HUES64 (cell line): ENCODE measurements around the gene NAA15. TPM values are rescaled to one million over a fixed set of nuclear protein-coding genes. Genes with fewer than 3 reads are reported as not detected.
"Not testable (repeated sequence)": the region's sequence is repeated elsewhere in the genome, so short reads cannot be mapped to it uniquely, and the experiment has no call there.

ENCODE experiments used
- H3K27ac ChIP-seq: 2 replicates; pipeline ENCODE4 v1.7.0; 2013; ENCODE audit warnings: low read depth, low read length, inconsistent platforms
- H3K27me3 ChIP-seq: 2 replicates; pipeline ENCODE4 v1.6.1; 2013; ENCODE audit warnings: mild to moderate bottlenecking, low read length; ENCODE audit not compliant: insufficient read depth
- H3K36me3 ChIP-seq: 2 replicates; pipeline ENCODE4 v1.6.1; 2013; ENCODE audit warnings: mild to moderate bottlenecking, low read length; ENCODE audit not compliant: insufficient read depth
- H3K4me1 ChIP-seq: 2 replicates; pipeline ENCODE4 v1.6.1; 2013; ENCODE audit warnings: mild to moderate bottlenecking, low read length, moderate library complexity; ENCODE audit not compliant: insufficient read depth
- H3K4me3 ChIP-seq: 2 replicates; pipeline ENCODE4 v1.5.1; 2013; ENCODE audit warnings: mild to moderate bottlenecking, low read length, moderate library complexity
- H3K9ac ChIP-seq: 2 replicates; pipeline ENCODE4 v1.6.1; 2013; ENCODE audit warnings: mild to moderate bottlenecking, low read depth, low read length
- H3K9me3 ChIP-seq: 2 replicates; pipeline ENCODE4 v1.6.1; 2013; ENCODE audit warnings: low read depth, low read length; ENCODE audit not compliant: insufficient read depth
- WGBS: fragments of 150-250, 120-280 bp; methylation state at CpG from one replicate; pipeline ENCODE4 v1.1.7; 2013; ENCODE audit warnings: missing lambda C conversion rate; 5-methylcytosine and 5-hydroxymethylcytosine counted together
- polyA plus RNA-seq, 2 experiments: library from polyadenylated mRNA; stranded (reverse); fragments of 50-300 nt; gene quantifications; one replicate each; pipeline ENCODE4 v1.2.3, GENCODE V29; 2013

NAA15 gene
- 80.9 TPM for polyA plus RNA-seq (2013, experiment 1 of 2)
- 76.1 TPM for polyA plus RNA-seq (2013, experiment 2 of 2)

DNA sequence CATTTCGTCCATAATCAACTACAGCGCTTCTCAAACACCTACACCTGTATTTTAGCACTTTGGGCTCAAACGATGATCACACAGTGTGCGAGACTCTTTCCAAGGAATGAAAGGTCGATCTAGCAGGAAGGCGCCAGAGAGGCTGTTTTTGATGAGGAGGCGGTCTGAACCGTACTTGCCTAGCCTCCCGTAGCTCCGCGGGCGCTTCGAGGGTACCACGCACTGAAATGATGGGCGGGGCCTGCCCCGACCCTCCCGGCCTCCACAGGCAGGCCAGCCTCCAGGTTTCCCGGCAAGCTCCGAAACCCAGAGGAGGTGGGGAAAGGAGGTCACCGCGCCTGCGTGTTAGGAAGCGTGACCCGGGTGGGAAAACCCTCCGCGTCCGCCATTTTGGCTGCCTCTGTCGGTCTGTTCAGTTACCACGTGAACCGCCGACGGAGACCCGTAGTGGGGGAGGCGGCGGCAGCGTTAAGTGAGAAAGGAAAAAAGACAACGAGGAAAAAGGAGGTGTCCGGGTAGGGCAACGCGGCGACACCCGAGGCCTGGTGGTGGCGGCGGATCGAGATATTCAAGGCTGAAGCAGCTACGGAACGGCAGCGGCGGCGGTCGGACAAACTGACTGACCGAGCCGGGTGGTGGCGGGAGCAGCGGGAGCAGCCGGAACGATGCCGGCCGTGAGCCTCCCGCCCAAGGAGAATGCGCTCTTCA is at the start of gene NAA15:
Gene NAA15 (plus strand): TSS at position 393 of the 708 bp plus-strand sequence. CDS start 273 bp downstream, at position 666.
- H3K27me3 ChIP-seq, result no peaks in the 10 kb centered on the region

DNA sequence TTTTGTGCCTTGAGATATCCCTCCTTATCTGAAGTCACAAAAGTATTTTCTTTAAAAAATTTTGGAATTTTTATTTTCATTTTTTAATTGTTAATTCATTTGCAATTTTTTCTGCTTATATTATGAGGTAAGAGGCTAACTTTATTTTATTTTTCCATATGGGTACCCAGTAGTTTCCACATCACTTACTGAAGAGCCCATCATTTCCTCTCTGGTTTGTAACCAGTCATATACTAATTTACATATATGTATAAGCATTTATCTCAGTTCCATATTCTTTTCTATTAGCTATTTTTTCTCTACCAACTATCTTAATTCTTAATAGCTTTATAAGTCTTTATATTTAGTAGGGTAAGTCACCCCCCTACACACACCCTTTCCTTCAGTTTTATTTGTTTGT is 48.3 kb upstream of the NAA15 start:
- no peaks in the 10 kb centered on the region for H3K4me1 ChIP-seq
- no peaks in the 10 kb centered on the region for H3K27me3 ChIP-seq
- H3K36me3 ChIP-seq, result no peaks in the 10 kb centered on the region
- no peak overlapping the region for H3K27ac ChIP-seq
- H3K9ac ChIP-seq, result no peak overlapping the region
- H3K9me3 ChIP-seq, result no peaks in the 10 kb centered on the region
- no peak overlapping the region for H3K4me3 ChIP-seq

More for the DNA sequence above, at the start of gene NAA15:
- H3K36me3 ChIP-seq, result peaks cover 25% of the 10 kb centered on the region
- H3K9me3 ChIP-seq, result peaks cover 10% of the 10 kb centered on the region; the same call in 1 of the 2 replicates
- H3K4me3 ChIP-seq, result peak within 1 kb of the TSS; percentile 100
- H3K9ac ChIP-seq, result peak within 1 kb of the TSS; percentile 94
- WGBS, result under 1% methylated on average over 61 of the region's 61 CpGs
- peak within 1 kb of the TSS; percentile 96 for H3K27ac ChIP-seq
- H3K4me1 ChIP-seq, result peaks cover 10% of the 10 kb centered on the region

DNA sequence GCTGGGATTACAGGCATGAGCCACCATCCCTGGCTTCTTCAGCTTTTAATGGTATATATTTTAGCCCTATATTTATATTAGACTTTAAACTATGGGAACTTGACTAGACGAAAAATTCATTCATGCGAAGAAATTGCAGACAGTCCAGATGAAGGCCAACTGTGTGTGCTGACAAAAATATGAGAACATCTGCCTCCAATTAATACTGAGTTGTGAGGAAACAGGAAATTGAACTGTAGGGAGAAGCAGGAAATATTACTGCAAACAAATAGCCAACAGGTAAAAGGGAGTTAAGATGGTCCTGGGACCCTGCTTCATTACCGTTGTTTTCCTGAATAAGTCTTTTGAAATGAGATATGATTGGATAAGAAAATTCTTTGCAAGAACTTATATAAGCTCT is 47.6 kb upstream of the NAA15 start:
- Histone ChIP-seq H3K27me3 (no peaks in the 10 kb centered on the region), H3K9ac (no peak overlapping the region), H3K4me1 (no peaks in the 10 kb centered on the region), H3K4me3 (no peak overlapping the region), H3K9me3 (no peaks in the 10 kb centered on the region), H3K36me3 (no peaks in the 10 kb centered on the region), H3K27ac (no peak overlapping the region)
- WGBS, result 86% methylated on average over 3 of the region's 3 CpGs

DNA sequence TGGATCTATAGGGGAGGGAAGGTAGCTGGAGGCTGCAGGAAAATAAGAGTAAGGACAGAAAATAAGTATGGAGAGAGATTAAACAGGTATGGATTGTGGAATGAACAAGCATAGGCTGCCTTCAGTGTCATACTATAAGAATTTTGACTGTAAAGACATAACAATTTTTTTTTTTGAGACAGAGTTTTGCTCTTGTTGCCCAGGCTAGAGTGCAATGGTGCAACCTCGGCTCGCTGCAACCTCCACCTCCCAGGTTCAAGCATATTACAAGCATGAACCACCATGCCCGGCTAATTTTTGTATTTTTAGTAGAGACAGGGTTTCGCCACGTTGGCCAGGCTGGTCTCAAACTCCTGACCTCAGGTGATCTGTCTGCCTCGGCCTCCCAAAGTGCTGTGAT is 45.7 kb upstream of the NAA15 start:
- not testable (repeated sequence) for H3K27me3 ChIP-seq, H3K4me3 ChIP-seq, H3K9me3 ChIP-seq, H3K4me1 ChIP-seq, H3K9ac ChIP-seq, H3K27ac ChIP-seq, H3K36me3 ChIP-seq
- 96% methylated on average over 6 of the region's 6 CpGs for WGBS

DNA sequence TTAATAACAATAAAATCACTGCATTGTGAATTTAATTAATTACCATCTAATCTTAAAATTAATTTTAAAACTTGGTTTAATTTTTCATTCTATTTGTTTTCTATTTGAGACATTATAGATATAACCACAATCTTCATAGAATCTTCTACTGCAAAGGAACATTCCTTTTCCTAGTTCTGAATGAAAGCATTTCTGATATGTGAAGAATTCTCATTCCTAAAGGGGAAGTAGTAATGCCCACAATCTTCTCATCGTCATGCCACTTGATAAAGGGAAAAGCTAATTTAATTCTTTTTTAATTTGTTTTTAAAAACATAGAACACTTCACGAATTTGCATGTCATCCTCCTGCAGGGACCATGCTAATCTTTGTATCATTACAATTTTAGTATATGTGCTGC is 45.0 kb upstream of the NAA15 start:
- no peak overlapping the region for H3K27ac ChIP-seq
- H3K9me3 ChIP-seq, result no peaks in the 10 kb centered on the region
- no peaks in the 10 kb centered on the region for H3K27me3 ChIP-seq
- 80% methylated on average over 1 of the region's 2 CpGs for WGBS
- no peaks in the 10 kb centered on the region for H3K36me3 ChIP-seq
- H3K4me3 ChIP-seq, result no peak overlapping the region
- no peaks in the 10 kb centered on the region for H3K4me1 ChIP-seq
- no peak overlapping the region for H3K9ac ChIP-seq

DNA sequence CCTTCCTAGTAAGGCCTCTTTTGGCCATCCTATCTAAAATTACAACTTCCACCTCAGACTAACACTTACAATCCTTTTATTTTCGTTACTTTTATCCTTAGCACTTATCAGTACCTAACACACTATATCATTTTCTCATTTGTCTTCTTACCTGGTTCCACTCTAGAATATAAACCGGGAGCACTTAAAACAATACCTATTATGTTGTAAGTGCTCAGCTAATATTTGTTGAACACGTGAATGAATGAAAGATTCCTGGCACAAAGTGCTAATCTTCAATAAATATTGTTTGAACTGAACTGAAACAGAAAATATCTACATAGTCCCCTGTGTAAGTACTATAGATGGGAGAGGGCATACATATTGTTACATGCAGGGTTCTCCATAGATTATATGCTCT is 35.7 kb upstream of the NAA15 start:
- WGBS, result 0% methylated on average over 1 of the region's 3 CpGs
- H3K36me3 ChIP-seq, result no peaks in the 10 kb centered on the region
- no peak overlapping the region for H3K4me3 ChIP-seq
- no peaks in the 10 kb centered on the region for H3K27me3 ChIP-seq
- H3K27ac ChIP-seq, result no peak overlapping the region
- H3K4me1 ChIP-seq, result peaks cover 20% of the 10 kb centered on the region
- no peak overlapping the region for H3K9ac ChIP-seq
- no peaks in the 10 kb centered on the region for H3K9me3 ChIP-seq

DNA sequence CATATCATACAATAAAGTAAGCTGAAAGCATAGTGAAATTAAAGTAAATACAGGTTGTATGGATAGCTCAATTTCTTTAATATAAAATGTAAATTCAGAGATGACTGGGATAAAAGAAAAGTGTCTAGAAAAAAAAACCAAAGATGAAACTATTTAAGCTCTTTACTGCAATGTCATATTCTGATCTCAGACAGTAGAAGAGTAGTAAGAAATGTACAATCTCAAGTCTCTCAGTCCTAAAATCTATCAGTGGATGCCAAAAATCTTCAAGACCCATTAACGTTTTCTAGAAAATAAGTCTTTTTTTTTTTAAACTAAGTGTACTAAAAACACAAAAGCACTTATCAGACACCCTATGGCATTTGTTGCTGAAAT is 35.1 kb upstream of the NAA15 start:
- no peak overlapping the region for H3K27ac ChIP-seq
- H3K36me3 ChIP-seq, result no peaks in the 10 kb centered on the region
- no peaks in the 10 kb centered on the region for H3K9me3 ChIP-seq
- no peaks in the 10 kb centered on the region for H3K27me3 ChIP-seq
- peak overlapping the region; percentile 2; the same call in 1 of the 2 replicates for H3K4me3 ChIP-seq
- H3K4me1 ChIP-seq, result peaks cover 20% of the 10 kb centered on the region
- WGBS, result 100% methylated on average over 1 of the region's 1 CpG
- no peak overlapping the region for H3K9ac ChIP-seq

DNA sequence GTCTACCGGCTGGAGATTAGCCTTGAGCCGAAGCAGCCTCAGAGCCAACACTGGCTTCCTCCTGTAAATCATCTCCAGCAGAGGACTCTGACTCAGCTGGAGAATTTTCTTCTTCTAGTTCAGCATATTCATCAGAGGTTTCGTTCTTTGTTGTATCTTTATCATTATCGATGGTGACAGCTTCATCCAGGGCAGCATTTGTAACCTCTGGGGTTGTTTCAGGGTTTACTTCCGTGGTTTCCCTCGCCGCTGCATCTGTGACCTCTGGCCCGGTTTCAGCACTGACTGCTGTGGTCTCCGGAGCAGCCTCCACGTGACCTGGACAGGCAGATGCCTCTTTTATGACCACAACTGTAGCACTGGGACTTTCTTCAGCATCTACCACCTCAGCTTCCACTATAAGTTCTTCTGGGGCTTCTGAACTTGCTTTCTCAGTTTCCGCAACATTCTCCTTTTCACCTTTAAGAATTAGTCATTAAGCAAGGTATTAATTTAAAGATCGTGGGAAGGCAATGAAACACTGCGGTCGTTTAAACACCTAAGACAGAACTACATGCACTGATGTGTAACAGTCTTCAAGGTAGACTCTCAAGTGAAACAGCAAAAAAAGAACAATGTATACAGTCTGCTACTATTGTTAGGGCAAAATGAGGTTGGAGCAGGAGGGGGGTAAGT is 34.6 kb upstream of the NAA15 start:
- Histone ChIP-seq H3K36me3 (no peaks in the 10 kb centered on the region), H3K27ac (no peak overlapping the region)

DNA sequence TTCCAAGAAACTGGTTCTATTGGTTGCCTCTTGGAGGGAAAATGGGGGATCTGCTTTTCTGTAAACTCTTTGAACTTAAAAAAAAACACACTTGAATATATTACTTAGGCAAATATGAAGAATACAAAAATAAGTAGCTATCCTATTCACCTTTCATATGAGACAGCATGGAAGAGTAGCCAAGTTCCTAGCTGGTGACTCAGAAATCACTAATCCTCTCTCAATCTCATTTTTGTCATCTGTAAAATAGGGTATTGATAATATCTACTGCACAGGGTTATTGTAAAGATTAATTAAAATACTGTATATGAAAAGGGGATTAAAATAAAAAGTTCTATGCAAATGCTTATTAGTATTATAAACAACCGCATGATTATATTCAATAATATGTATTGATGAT is 34.0 kb upstream of the NAA15 start:
- no peaks in the 10 kb centered on the region for H3K9me3 ChIP-seq
- no peak overlapping the region for H3K27ac ChIP-seq
- peaks cover 20% of the 10 kb centered on the region for H3K4me1 ChIP-seq
- H3K9ac ChIP-seq, result no peak overlapping the region
- no peaks in the 10 kb centered on the region for H3K36me3 ChIP-seq
- H3K27me3 ChIP-seq, result no peaks in the 10 kb centered on the region
- no peak overlapping the region for H3K4me3 ChIP-seq
- WGBS, result no CpG with 5 or more reads among the region's 1 CpG

More for the DNA sequence above, 34.6 kb upstream of the NAA15 start:
- Histone ChIP-seq H3K27me3 (no peaks in the 10 kb centered on the region), H3K9ac (no peak overlapping the region), H3K4me1 (peaks cover 20% of the 10 kb centered on the region), H3K9me3 (no peaks in the 10 kb centered on the region), H3K4me3 (peak overlapping the region; percentile 2; the same call in 1 of the 2 replicates)
- 52% methylated on average over 14 of the region's 14 CpGs for WGBS

DNA sequence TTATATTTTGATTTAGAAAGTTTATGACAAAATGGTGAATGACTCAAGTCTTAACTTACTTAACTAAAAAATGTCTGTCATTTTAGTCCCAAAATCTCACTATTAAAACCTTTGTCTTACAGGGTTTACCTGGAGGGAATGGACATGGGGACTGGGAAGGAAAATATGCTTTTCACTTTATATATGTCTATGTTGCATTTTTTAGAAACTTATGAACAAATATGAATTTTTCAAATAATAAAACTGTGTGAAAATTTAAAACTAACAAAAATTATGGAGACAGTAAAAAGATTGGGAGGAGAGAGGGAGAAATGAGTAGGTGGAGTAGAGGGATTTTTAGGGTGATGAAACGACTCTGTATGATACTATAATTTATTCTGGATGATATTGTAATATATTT is 27.5 kb upstream of the NAA15 start:
- 80% methylated on average over 1 of the region's 1 CpG for WGBS
- Histone ChIP-seq H3K27me3 (peaks cover 28% of the 10 kb centered on the region), H3K4me3 (no peak overlapping the region), H3K9ac (no peak overlapping the region), H3K27ac (no peak overlapping the region), H3K36me3 (no peaks in the 10 kb centered on the region), H3K9me3 (no peaks in the 10 kb centered on the region), H3K4me1 (no peaks in the 10 kb centered on the region; the same call in 1 of the 2 replicates)

DNA sequence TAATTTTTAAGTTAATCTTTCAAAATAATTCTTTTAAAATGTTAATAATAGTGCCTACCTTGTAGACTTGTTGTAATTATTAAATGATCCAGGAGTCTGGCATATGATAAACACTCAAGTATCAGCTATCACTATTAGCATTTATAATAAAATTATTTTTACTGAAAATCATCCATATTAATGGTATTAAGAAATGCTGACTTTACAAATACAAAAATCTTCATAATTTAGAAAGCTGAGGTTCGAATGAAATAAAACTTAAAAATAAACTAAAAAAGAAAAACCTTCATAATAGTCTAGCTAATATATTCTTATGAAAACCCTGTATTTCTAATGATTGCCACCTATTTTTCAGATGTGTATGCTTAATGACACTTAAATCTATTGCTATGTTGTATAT is 26.5 kb upstream of the NAA15 start:
- no peaks in the 10 kb centered on the region for H3K9me3 ChIP-seq
- no peaks in the 10 kb centered on the region for H3K36me3 ChIP-seq
- no peak overlapping the region for H3K4me3 ChIP-seq
- WGBS, result no CpG with 5 or more reads among the region's 1 CpG
- H3K27me3 ChIP-seq, result peaks cover 37% of the 10 kb centered on the region
- H3K27ac ChIP-seq, result no peak overlapping the region
- H3K4me1 ChIP-seq, result no peaks in the 10 kb centered on the region; the same call in 1 of the 2 replicates
- no peak overlapping the region for H3K9ac ChIP-seq
